Suprapubic skin (tissue), 4 donors: ENCODE results near the gene MAIP1.

Experiments used
- EP300 ChIP-seq: sonication (generic); formaldehyde crosslinking; IDR thresholded peaks from one replicate; pipeline ENCODE4 v1.6.1; 2017; ENCODE audit warnings: antibody characterized with exemption
- POLR2A ChIP-seq, 2 donors: fragments of 450-650 bp; IDR thresholded peaks; one replicate each; pipeline ENCODE4 v1.6.1; 2017; ENCODE audit warnings: antibody characterized with exemption in 2 of 2, mild to moderate bottlenecking in 2 of 2, moderate library complexity in 2 of 2
- POLR2AphosphoS5 ChIP-seq, 3 donors: sonication (generic); formaldehyde crosslinking; IDR thresholded peaks; one replicate each; pipeline ENCODE4 v1.6.1; 2017; ENCODE audit warnings: antibody characterized with exemption in 3 of 3
- TF ChIP-seq, protein P1 (sequence below), 2 donors: fragments of 200-600 bp in 1 of 2; fragments of 450-650 bp in 1 of 2; sonication (generic) in 1 of 2; IDR thresholded peaks; one replicate each; pipeline ENCODE4 v1.5.1; 2016 to 2019; ENCODE audit warnings: antibody characterized with exemption in 2 of 2, mild to moderate bottlenecking in 1 of 2, moderate library complexity in 1 of 2

DNA sequence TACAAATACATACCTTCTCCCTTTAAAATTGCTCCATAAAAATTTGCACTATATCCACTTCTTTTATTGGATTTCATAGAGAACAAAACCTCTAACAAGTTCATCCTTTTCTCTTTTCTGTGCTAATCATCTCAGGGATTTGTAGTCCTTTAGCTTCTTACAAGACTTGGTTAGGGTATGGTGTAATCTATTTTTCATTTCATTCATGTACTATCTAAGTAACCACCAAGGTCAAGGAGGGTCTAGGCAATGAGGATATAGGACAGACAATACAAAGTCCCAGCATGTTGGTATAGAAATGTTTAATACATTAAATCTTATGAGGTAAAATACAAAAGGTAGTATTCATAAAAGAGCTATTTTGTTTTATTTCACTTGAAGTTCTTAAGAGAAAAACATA is 26.8 kb upstream of the MAIP1 start:
- TF ChIP-seq POLR2A (IDR thresholded peaks at IDR 0.05) (no peak), EP300 (no peak), POLR2AphosphoS5 (IDR thresholded peaks at IDR 0.05) (no peak)
- TF ChIP-seq, protein P1, sequence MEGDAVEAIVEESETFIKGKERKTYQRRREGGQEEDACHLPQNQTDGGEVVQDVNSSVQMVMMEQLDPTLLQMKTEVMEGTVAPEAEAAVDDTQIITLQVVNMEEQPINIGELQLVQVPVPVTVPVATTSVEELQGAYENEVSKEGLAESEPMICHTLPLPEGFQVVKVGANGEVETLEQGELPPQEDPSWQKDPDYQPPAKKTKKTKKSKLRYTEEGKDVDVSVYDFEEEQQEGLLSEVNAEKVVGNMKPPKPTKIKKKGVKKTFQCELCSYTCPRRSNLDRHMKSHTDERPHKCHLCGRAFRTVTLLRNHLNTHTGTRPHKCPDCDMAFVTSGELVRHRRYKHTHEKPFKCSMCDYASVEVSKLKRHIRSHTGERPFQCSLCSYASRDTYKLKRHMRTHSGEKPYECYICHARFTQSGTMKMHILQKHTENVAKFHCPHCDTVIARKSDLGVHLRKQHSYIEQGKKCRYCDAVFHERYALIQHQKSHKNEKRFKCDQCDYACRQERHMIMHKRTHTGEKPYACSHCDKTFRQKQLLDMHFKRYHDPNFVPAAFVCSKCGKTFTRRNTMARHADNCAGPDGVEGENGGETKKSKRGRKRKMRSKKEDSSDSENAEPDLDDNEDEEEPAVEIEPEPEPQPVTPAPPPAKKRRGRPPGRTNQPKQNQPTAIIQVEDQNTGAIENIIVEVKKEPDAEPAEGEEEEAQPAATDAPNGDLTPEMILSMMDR (IDR thresholded peaks at IDR 0.05), result no peak
